Measurements from ENCODE around the gene CD34. TPM values are rescaled to one million over a fixed set of nuclear protein-coding genes. Genes with fewer than 3 reads are reported as not detected.

The CD34 gene
- total RNA-seq, 1 donor from 2014 or later: not detected

- TF ChIP-seq, protein P1, sequence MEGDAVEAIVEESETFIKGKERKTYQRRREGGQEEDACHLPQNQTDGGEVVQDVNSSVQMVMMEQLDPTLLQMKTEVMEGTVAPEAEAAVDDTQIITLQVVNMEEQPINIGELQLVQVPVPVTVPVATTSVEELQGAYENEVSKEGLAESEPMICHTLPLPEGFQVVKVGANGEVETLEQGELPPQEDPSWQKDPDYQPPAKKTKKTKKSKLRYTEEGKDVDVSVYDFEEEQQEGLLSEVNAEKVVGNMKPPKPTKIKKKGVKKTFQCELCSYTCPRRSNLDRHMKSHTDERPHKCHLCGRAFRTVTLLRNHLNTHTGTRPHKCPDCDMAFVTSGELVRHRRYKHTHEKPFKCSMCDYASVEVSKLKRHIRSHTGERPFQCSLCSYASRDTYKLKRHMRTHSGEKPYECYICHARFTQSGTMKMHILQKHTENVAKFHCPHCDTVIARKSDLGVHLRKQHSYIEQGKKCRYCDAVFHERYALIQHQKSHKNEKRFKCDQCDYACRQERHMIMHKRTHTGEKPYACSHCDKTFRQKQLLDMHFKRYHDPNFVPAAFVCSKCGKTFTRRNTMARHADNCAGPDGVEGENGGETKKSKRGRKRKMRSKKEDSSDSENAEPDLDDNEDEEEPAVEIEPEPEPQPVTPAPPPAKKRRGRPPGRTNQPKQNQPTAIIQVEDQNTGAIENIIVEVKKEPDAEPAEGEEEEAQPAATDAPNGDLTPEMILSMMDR (IDR thresholded peaks at IDR 0.05): no peak
- DNase-seq (ENCODE audit: extremely low spot score, unreplicated experiment): no peak
- Mint-ChIP-seq H3K9me3 (ENCODE audit: unreplicated experiment) (no peaks in the 10 kb centered on the region), H3K4me3 (ENCODE audit: unreplicated experiment) (no peak overlapping the region), H3K4me1 (ENCODE audit: unreplicated experiment) (no peaks in the 10 kb centered on the region), H3K36me3 (ENCODE audit: unreplicated experiment) (peaks cover 4% of the 10 kb centered on the region), H3K27ac (ENCODE audit: unreplicated experiment) (no peak overlapping the region), H3K27me3 (ENCODE audit: unreplicated experiment) (no peaks in the 10 kb centered on the region)
These were observed 49.3 kb downstream of the CD34 start for GRCh38 chr1:207861442-207862177.

DNA sequence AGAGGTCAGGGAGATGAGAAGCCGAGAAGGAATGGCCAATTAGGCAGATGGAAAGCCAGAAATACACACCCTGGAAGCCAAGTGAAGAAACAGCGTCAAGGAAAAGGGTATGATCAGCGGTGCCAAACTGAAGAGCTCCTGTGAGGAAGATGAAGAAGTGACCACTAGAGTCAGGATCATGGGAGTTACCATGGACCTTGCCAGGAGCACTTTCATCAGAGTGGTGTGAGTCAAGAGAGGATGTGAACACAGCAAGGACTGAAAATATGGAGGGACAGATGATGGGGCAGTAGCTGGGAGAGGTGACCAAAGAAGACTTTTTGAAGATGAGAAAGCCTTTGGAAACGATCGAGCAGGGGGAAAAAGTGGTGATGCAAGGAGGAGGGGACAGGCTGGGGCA lies 50.4 kb downstream of the CD34 start:
- no peak overlapping the region for H3K27ac Mint-ChIP-seq (ENCODE audit: unreplicated experiment)
- no peaks in the 10 kb centered on the region for H3K9me3 Mint-ChIP-seq (ENCODE audit: unreplicated experiment)
- TF ChIP-seq, protein P1 (IDR thresholded peaks at IDR 0.05): no peak
- H3K36me3 Mint-ChIP-seq (ENCODE audit: unreplicated experiment): peaks cover 2% of the 10 kb centered on the region
- H3K4me1 Mint-ChIP-seq (ENCODE audit: unreplicated experiment): no peaks in the 10 kb centered on the region
- H3K4me3 Mint-ChIP-seq (ENCODE audit: unreplicated experiment): no peak overlapping the region
- no peaks in the 10 kb centered on the region for H3K27me3 Mint-ChIP-seq (ENCODE audit: unreplicated experiment)
- no peak for DNase-seq (ENCODE audit: extremely low spot score, unreplicated experiment)

DNA sequence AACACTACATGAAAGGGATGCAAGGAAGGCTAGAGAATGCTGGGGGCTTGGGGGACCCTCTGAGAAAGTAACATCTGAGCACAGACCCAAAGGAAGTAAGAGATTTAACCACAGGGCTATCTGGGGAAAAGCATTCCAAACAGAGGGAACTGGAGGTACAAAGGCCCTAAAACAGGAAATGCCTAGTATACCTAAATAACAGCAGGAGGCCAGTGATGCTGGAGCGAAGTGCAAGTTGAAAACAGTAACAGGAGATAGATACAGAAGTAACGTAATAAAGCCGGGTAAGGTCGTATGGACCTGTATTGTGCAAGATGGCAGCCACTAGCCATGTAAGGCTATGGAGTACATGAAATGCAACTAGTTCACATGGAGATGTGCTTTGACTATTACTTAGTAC lies 52.1 kb downstream of the CD34 start:
- Mint-ChIP-seq H3K27me3 (ENCODE audit: unreplicated experiment) (no peaks in the 10 kb centered on the region), H3K4me3 (ENCODE audit: unreplicated experiment) (no peak overlapping the region), H3K27ac (ENCODE audit: unreplicated experiment) (no peak overlapping the region), H3K9me3 (ENCODE audit: unreplicated experiment) (no peaks in the 10 kb centered on the region), H3K36me3 (ENCODE audit: unreplicated experiment) (peaks cover 2% of the 10 kb centered on the region), H3K4me1 (ENCODE audit: unreplicated experiment) (no peaks in the 10 kb centered on the region)
- TF ChIP-seq, protein P1 (IDR thresholded peaks at IDR 0.05): no peak
- DNase-seq (ENCODE audit: extremely low spot score, unreplicated experiment): no peak

- no peak for DNase-seq (ENCODE audit: extremely low spot score, unreplicated experiment)
- Mint-ChIP-seq H3K27me3 (ENCODE audit: unreplicated experiment) (no peaks in the 10 kb centered on the region), H3K4me1 (ENCODE audit: unreplicated experiment) (no peaks in the 10 kb centered on the region), H3K27ac (ENCODE audit: unreplicated experiment) (no peak overlapping the region), H3K9me3 (ENCODE audit: unreplicated experiment) (no peaks in the 10 kb centered on the region), H3K36me3 (ENCODE audit: unreplicated experiment) (peaks cover 2% of the 10 kb centered on the region), H3K4me3 (ENCODE audit: unreplicated experiment) (no peak overlapping the region)
- TF ChIP-seq, protein P1 (IDR thresholded peaks at IDR 0.05): no peak
These were observed 52.6 kb downstream of the CD34 start for GRCh38 chr1:207858281-207858680.

DNA sequence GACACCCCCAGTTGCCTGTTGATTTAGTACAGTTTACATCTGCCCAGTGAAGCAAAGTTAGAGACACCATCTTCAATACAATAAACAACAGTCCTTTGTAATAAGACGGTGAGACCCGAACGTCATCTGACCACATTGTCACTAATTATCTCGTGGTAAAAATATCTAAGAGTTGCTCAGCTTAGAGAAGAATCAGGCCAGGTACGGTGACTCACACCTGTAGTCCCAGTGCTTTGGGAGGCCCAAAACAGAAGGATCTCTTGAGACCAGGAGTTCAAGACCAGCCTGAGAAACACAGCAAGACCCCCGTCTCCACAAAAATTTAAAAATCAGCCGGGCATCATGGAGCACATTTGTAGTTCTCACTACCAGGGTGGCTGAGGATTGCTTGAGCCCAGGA lies 53.5 kb downstream of the CD34 start:
- Mint-ChIP-seq H3K4me3 (ENCODE audit: unreplicated experiment) (no peak overlapping the region), H3K36me3 (ENCODE audit: unreplicated experiment) (peaks cover 2% of the 10 kb centered on the region), H3K27ac (ENCODE audit: unreplicated experiment) (no peak overlapping the region)

More for the DNA sequence above, 53.5 kb downstream of the CD34 start:
- Mint-ChIP-seq H3K4me1 (ENCODE audit: unreplicated experiment) (no peaks in the 10 kb centered on the region), H3K9me3 (ENCODE audit: unreplicated experiment) (no peaks in the 10 kb centered on the region), H3K27me3 (ENCODE audit: unreplicated experiment) (no peaks in the 10 kb centered on the region)
- TF ChIP-seq, protein P1 (IDR thresholded peaks at IDR 0.05): no peak
- DNase-seq (ENCODE audit: extremely low spot score, unreplicated experiment): no peak

Data from osteocyte (in vitro differentiated cells).